GM21786 (cell line): Measurements from ENCODE around the gene QARS1.
A peak's percentile ranks its signal among the peaks of the same experiment; 100 is the strongest.

Experiments used
- ATAC-seq: cut with Tn5 transposase; IDR thresholded peaks from one replicate; pipeline ENCODE4 v1.9.1; 2021; ENCODE audit not compliant: unreplicated experiment

The QARS1 gene

GRCh38 chr3:49120438-49121131, 16.0 kb upstream of the QARS1 start, which contains the start of gene USP19:
Gene USP19 (minus strand): TSS chr3:49120823. CDS start chr3:49119145, 1,678 bp downstream.
- peak; percentile 93 for ATAC-seq

GRCh38 chr3:49120096-49120437, 15.5 kb upstream of the QARS1 start:
- ATAC-seq = no peak

GRCh38 chr3:49119439-49119838, 14.9 kb upstream of the QARS1 start:
- no peak for ATAC-seq

- ATAC-seq = no peak
These were observed 14.5 kb upstream of the QARS1 start for GRCh38 chr3:49119036-49119435.

- no peak for ATAC-seq
These were observed 7.7 kb upstream of the QARS1 start for GRCh38 chr3:49112262-49112661.

- ATAC-seq = no peak
These were observed 6.8 kb upstream of the QARS1 start for GRCh38 chr3:49111347-49111746.

GRCh38 chr3:49110780-49111179, 6.2 kb upstream of the QARS1 start:
- no peak for ATAC-seq

GRCh38 chr3:49108346-49108745, 3.8 kb upstream of the QARS1 start:
- ATAC-seq = no peak

GRCh38 chr3:49104052-49104426, 518 bp downstream of the QARS1 start:
- no peak for ATAC-seq

- no peak for ATAC-seq
These were observed 4.4 kb downstream of the QARS1 start for GRCh38 chr3:49100046-49100615.

- ATAC-seq = no peak
These were observed 5.5 kb downstream of the QARS1 start for GRCh38 chr3:49098910-49099630.

- ATAC-seq = no peak
These were observed 6.1 kb downstream of the QARS1 start for GRCh38 chr3:49098429-49098828.

GRCh38 chr3:49093853-49094767, 10.4 kb downstream of the QARS1 start, which contains the start of gene QRICH1:
Gene QRICH1 (minus strand): TSS chr3:49094071. CDS start chr3:49077017, 17,054 bp downstream.
- peak; percentile 82 for ATAC-seq

- peak; percentile 21 for ATAC-seq
These were observed 11.4 kb downstream of the QARS1 start for GRCh38 chr3:49092938-49093852.

GRCh38 chr3:49081429-49081828, 23.1 kb downstream of the QARS1 start:
- ATAC-seq = no peak

GRCh38 chr3:49079270-49079669, 25.3 kb downstream of the QARS1 start:
- ATAC-seq = no peak

- ATAC-seq = no peak
These were observed 27.9 kb downstream of the QARS1 start for GRCh38 chr3:49076646-49077045.

GRCh38 chr3:49076116-49076515, 28.4 kb downstream of the QARS1 start:
- ATAC-seq = no peak

GRCh38 chr3:49058011-49058410, 46.5 kb downstream of the QARS1 start:
- no peak for ATAC-seq

GRCh38 chr3:49057268-49057667, 47.3 kb downstream of the QARS1 start:
- ATAC-seq = no peak
